ENCODE measurements around the gene RANBP2.

DNA sequence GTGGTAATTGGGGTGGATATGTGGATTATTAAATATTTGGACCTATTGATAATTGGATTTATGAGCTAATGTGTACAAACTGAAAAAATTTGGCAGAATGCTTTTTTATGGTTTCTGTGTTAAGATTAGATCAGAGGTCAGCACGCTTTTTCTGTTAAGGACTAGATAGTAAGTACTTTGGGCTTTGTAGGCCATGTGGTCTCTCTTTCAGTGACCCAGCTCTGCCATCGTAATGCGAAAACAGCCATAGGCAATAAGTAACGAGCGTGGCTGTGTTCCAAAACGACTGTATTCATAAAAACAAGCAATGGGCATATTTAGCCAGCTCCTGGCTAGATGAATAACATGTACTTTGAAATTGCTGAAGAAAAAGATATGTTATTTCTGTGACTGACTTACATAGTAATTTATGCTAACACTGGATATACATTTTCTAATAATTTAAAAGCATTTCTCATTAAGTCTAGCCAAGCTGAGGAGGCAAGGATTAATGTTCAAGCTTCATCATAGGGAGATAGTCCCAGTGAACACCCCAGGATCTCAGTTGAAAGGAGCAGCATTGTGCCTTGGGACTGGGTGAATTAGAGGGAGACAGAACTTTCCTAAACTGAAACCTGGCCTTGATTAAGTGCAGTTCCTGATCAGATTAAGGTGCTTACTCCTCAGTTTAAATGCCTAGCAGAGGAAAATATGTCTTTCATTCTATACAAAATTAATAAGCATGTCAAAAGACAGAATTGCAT, 87.3 kb downstream of the RANBP2 start:
- TF ChIP-seq EGR1 (IDR thresholded peaks at IDR 0.05): no peak
- no peak for TF ChIP-seq NFIC (IDR thresholded peaks at IDR 0.05)
- TF ChIP-seq EP300 (IDR thresholded peaks at IDR 0.05; ENCODE audit: borderline replicate concordance): no peak
- no peak for TF ChIP-seq RAD21 (IDR thresholded peaks at IDR 0.05; ENCODE audit: low read depth)
- TF ChIP-seq MAX (IDR thresholded peaks at IDR 0.05): no peak

All from Ishikawa (cell line).